Measurements from ENCODE around the gene ANKFN1.

DNA sequence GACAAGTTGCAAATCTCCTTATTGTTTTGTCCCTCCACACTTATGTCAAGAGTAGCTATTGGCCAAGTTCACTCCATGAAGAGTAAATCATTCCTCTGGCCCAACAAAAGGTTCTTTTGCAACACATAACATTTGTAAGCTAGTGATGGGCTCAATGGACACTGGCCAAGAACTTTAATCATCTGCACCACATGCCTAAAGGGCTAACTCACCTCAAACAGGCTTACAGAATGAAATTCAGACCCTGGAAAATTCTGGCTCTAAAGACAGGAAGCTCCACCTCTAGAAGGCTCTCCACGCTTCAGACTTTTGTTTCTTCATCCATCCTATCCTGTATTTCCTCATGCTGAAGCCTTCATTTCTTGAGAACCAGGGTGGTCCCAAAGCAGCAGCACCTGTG is 10.9 kb upstream of the ANKFN1 start:
- TF ChIP-seq, protein P1, sequence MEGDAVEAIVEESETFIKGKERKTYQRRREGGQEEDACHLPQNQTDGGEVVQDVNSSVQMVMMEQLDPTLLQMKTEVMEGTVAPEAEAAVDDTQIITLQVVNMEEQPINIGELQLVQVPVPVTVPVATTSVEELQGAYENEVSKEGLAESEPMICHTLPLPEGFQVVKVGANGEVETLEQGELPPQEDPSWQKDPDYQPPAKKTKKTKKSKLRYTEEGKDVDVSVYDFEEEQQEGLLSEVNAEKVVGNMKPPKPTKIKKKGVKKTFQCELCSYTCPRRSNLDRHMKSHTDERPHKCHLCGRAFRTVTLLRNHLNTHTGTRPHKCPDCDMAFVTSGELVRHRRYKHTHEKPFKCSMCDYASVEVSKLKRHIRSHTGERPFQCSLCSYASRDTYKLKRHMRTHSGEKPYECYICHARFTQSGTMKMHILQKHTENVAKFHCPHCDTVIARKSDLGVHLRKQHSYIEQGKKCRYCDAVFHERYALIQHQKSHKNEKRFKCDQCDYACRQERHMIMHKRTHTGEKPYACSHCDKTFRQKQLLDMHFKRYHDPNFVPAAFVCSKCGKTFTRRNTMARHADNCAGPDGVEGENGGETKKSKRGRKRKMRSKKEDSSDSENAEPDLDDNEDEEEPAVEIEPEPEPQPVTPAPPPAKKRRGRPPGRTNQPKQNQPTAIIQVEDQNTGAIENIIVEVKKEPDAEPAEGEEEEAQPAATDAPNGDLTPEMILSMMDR (conservative IDR thresholded peaks at IDR 0.05), result no peak
- no peak for TF ChIP-seq ZFX (IDR thresholded peaks at IDR 0.05)

Measured in C4-2B (cell line).